ENCODE results near the gene IMPA2. TPM values are rescaled to one million over a fixed set of nuclear protein-coding genes. Genes with fewer than 3 reads are reported as not detected.

IMPA2 gene
- polyA plus RNA-seq, 1 donor (not counting 4 experiments of a cell fraction or from before 2014, with no cell fraction given) = 17.6 TPM

- Histone ChIP-seq H3K9me3 (ENCODE audit: control insufficient read depth, low read depth, low read length) (no peaks in the 10 kb centered on the region), H3K4me3 (ENCODE audit: control insufficient read depth in 2 of 3, extremely low read depth in 1 of 3, insufficient read depth in 2 of 3, low read depth in 1 of 3, low read length in 3 of 3) (no peak overlapping the region), H3K27ac (ENCODE audit: control insufficient read depth, insufficient read depth, low read length) (no peak overlapping the region), H3K27me3 (ENCODE audit: control insufficient read depth, extremely low read depth, insufficient read depth, low read length) (no peaks in the 10 kb centered on the region), H3K9ac (ENCODE audit: control insufficient read depth, extremely low read depth, insufficient read depth, low read length) (no peak overlapping the region), H3K9me1 (ENCODE audit: control insufficient read depth, extremely low read depth, insufficient read depth, low read length) (no peaks in the 10 kb centered on the region), H3K36me3 (ENCODE audit: control insufficient read depth in 2 of 2, extremely low read depth in 1 of 2, insufficient read depth in 2 of 2, low read length in 2 of 2) (peaks cover 0 to 4% of the 10 kb centered on the region in 2 experiments), H3K4me1 (ENCODE audit: control insufficient read depth, extremely low read depth, insufficient read depth, low read length) (peaks cover 10% of the 10 kb centered on the region), H3K79me2 (ENCODE audit: control insufficient read depth, insufficient read depth, low read length) (no peaks in the 10 kb centered on the region), H3K4me2 (ENCODE audit: control insufficient read depth, extremely low read depth, insufficient read depth, low read depth, low read length) (no peak overlapping the region), H2AFZ (ENCODE audit: control insufficient read depth, low read length) (no peak overlapping the region), H4K20me1 (ENCODE audit: control insufficient read depth, extremely low read depth, insufficient read depth, low read length) (no peaks in the 10 kb centered on the region)
- FAIRE-seq = no peak
- DNase-seq (ENCODE audit: low read depth, low spot score) = no peak
- TF ChIP-seq EZH2 (IDR thresholded peaks at IDR 0.05; ENCODE audit: low read length) = no peak
- TF ChIP-seq CTCF (optimal IDR thresholded peaks at IDR 0.05 in 1 of 3, IDR thresholded peaks at IDR 0.05 in 1 of 3, conservative IDR thresholded peaks at IDR 0.05 in 1 of 3; ENCODE audit: extremely low read depth in 1 of 3, insufficient read depth in 2 of 3, low read length in 3 of 3) = no peak
- dilution Hi-C loops (cut with MboI; ENCODE audit: extremely low pct_ligation_motif_present, low sequenced_read_pairs) = no loop called here
Measured at GRCh38 chr18:11989966-11990380, 8.7 kb downstream of the IMPA2 start.

GRCh38 chr18:11990539-11990938 is 9.2 kb downstream of the IMPA2 start:
- Histone ChIP-seq H3K36me3 (ENCODE audit: control insufficient read depth in 2 of 2, extremely low read depth in 1 of 2, insufficient read depth in 2 of 2, low read length in 2 of 2) (peaks cover 0 to 4% of the 10 kb centered on the region in 2 experiments), H3K4me1 (ENCODE audit: control insufficient read depth, extremely low read depth, insufficient read depth, low read length) (peaks cover 15% of the 10 kb centered on the region), H2AFZ (ENCODE audit: control insufficient read depth, low read length) (no peak overlapping the region), H3K4me3 (ENCODE audit: control insufficient read depth in 2 of 3, extremely low read depth in 1 of 3, insufficient read depth in 2 of 3, low read depth in 1 of 3, low read length in 3 of 3) (no peak overlapping the region), H3K27me3 (ENCODE audit: control insufficient read depth, extremely low read depth, insufficient read depth, low read length) (no peaks in the 10 kb centered on the region), H3K79me2 (ENCODE audit: control insufficient read depth, insufficient read depth, low read length) (no peaks in the 10 kb centered on the region), H3K4me2 (ENCODE audit: control insufficient read depth, extremely low read depth, insufficient read depth, low read depth, low read length) (no peak overlapping the region), H4K20me1 (ENCODE audit: control insufficient read depth, extremely low read depth, insufficient read depth, low read length) (no peaks in the 10 kb centered on the region), H3K9ac (ENCODE audit: control insufficient read depth, extremely low read depth, insufficient read depth, low read length) (no peak overlapping the region), H3K9me3 (ENCODE audit: control insufficient read depth, low read depth, low read length) (no peaks in the 10 kb centered on the region), H3K27ac (ENCODE audit: control insufficient read depth, insufficient read depth, low read length) (no peak overlapping the region), H3K9me1 (ENCODE audit: control insufficient read depth, extremely low read depth, insufficient read depth, low read length) (no peaks in the 10 kb centered on the region)
- TF ChIP-seq CTCF (optimal IDR thresholded peaks at IDR 0.05 in 1 of 3, IDR thresholded peaks at IDR 0.05 in 1 of 3, conservative IDR thresholded peaks at IDR 0.05 in 1 of 3; ENCODE audit: extremely low read depth in 1 of 3, insufficient read depth in 2 of 3, low read length in 3 of 3) = no peak
- TF ChIP-seq EZH2 (IDR thresholded peaks at IDR 0.05; ENCODE audit: low read length) = no peak
- FAIRE-seq = no peak
- dilution Hi-C loops (cut with MboI; ENCODE audit: extremely low pct_ligation_motif_present, low sequenced_read_pairs) = no loop called here
- no peak for DNase-seq (ENCODE audit: low read depth, low spot score)

Measured in keratinocyte (primary cell).